Kidney (tissue), 14 donors: Measurements from ENCODE around the gene TBL3. TPM values are rescaled to one million over a fixed set of nuclear protein-coding genes. Genes with fewer than 3 reads are reported as not detected.

Source experiments
- DNase-seq, 5 donors: peaks; one replicate each; pipeline ENCODE4 v3.0.0-alpha.2; 2013 to 2020
- FAIRE-seq: peaks from 2 replicates; lab custom pipeline; 2012; peaks lifted over from hg19 to GRCh38; lab: Jason Lieb, UNC
- H3K27ac ChIP-seq, 2 donors: one replicate each; pipeline ENCODE4 v1.7.0; 2013; ENCODE audit warnings: low read depth in 2 of 2, low read length in 2 of 2, inconsistent platforms in 1 of 2
- H3K27me3 ChIP-seq: one replicate; pipeline ENCODE4 v1.7.1; 2013; ENCODE audit warnings: low read length, inconsistent platforms; ENCODE audit not compliant: control insufficient read depth, insufficient read depth
- H3K36me3 ChIP-seq, 3 donors: one replicate each; pipeline versions ENCODE4 v1.7.0 to v1.7.1; 2013; ENCODE audit warnings: low read length in 3 of 3, control low read depth in 1 of 3, inconsistent platforms in 1 of 3; ENCODE audit not compliant: insufficient read depth in 3 of 3, control insufficient read depth in 2 of 3
- H3K4me1 ChIP-seq, 3 donors: one replicate each; pipeline versions ENCODE4 v1.7.0 to v1.7.1; 2013; ENCODE audit warnings: low read length in 3 of 3, inconsistent platforms in 1 of 3, low read depth in 1 of 3; ENCODE audit not compliant: control insufficient read depth in 2 of 3, insufficient read depth in 2 of 3
- H3K4me3 ChIP-seq, 3 donors: one replicate each; pipeline versions ENCODE4 v1.7.0 to v1.8.1; 2013; ENCODE audit warnings: low read length in 3 of 3, control low read depth in 1 of 3, inconsistent platforms in 1 of 3
- H3K9ac ChIP-seq, 3 donors: one replicate each; pipeline versions ENCODE4 v1.7.0 to v1.7.1; 2013; ENCODE audit warnings: low read length in 3 of 3, control low read depth in 1 of 3, inconsistent platforms in 1 of 3
- H3K9me3 ChIP-seq, 3 donors: one replicate each; pipeline versions ENCODE4 v1.7.0 to v1.7.1; 2013; ENCODE audit warnings: low read length in 3 of 3, control low read depth in 1 of 3, inconsistent platforms in 1 of 3; ENCODE audit not compliant: control insufficient read depth in 2 of 3, insufficient read depth in 1 of 3
- intact Hi-C: fragments of 100-400 bp; cut with DNase I; formaldehyde crosslinking; loops from one replicate; pipeline ENCODE4 v1.11.1; 2022
- polyA plus RNA-seq: library from polyadenylated mRNA; stranded (reverse); fragments of 350-450 nt; fragmentation: Illumina TruSeq; extraction: RNeasy Lipid Tissue Mini Kit (QIAGEN cat#74804); gene quantifications from one replicate; pipeline ENCODE4 v1.2.3, GENCODE V29; 2014; ENCODE audit warnings: low read depth, low replicate concordance; ENCODE audit not compliant: insufficient read depth
- total RNA-seq: library from RNA; stranded (reverse); fragmentation: NEBNext Ultra II Directional; extraction: Animal tissue kit (Norgen Biotek cat#: 25700); gene quantifications from one replicate; pipeline ENCODE4 v1.2.1, GENCODE V29; 2021
- TF ChIP-seq, protein P1 (sequence below): IDR thresholded peaks from 3 replicates; pipeline ENCODE4 v1.5.1; 2012; ENCODE audit warnings: mild to moderate bottlenecking, moderate library complexity, borderline replicate concordance; ENCODE audit not compliant: insufficient read depth; ENCODE audit errors: extremely low read depth
- donor health status: control.
- donor health status: control.
- donor health status: control.
- donor health status: control.
- donor health status: control.
- donor health status: DM: yes; HTN: yes; CAD: no.
- donor health status: Normal renal cell carcinoma (clear cell type).

The TBL3 gene
- total and polyA plus RNA-seq, 2 donors from 2014 or later = 33.3 to 38.5 TPM

DNA sequence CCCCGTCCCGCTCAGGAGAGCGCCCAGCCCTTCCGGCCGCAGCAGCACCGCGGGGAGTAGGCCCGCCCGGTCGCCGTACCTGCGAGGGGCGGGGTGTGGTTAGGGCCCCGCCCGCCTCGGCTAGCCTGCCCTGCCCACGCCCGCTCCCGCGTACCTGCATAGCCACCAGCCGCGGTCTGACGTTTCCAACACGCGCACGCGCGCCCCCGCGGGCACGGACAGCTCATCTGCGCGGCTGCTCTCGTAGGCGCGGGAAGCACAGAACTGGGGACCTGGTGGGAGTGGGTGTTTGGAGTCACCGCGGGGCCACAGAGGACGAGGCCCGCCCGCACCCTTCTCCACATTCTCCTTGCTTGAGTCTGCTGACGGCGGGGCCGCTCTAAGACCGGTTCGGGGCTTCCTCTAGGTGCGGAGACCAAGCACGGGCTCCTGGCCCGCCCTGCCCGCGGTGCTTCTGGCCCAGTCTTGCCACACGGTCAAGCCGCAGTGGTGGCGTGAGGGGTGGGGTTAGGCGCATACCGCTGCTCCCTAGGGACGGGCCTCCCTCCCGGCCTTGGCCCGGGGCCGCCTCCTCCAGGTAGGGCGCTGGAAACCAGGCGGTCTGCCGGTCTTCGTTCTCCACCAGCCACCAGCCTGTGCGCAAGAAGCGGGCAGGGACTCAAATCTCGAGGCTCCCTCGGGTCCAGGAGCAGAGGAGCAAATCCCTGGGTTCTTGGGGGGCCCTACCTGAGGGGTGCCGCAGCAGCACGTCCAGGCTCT lies 7.6 kb downstream of the TBL3 start:
- intact Hi-C loops = no loop called here
- TF ChIP-seq, protein P1, sequence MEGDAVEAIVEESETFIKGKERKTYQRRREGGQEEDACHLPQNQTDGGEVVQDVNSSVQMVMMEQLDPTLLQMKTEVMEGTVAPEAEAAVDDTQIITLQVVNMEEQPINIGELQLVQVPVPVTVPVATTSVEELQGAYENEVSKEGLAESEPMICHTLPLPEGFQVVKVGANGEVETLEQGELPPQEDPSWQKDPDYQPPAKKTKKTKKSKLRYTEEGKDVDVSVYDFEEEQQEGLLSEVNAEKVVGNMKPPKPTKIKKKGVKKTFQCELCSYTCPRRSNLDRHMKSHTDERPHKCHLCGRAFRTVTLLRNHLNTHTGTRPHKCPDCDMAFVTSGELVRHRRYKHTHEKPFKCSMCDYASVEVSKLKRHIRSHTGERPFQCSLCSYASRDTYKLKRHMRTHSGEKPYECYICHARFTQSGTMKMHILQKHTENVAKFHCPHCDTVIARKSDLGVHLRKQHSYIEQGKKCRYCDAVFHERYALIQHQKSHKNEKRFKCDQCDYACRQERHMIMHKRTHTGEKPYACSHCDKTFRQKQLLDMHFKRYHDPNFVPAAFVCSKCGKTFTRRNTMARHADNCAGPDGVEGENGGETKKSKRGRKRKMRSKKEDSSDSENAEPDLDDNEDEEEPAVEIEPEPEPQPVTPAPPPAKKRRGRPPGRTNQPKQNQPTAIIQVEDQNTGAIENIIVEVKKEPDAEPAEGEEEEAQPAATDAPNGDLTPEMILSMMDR = no peak
- FAIRE-seq (no peak), DNase-seq (peak in 3 of 5 donors; percentile 25 to 86 (median 26))
- Histone ChIP-seq H3K4me1 (peaks cover 0 to 10% (median 0%) of the 10 kb centered on the region in 3 donors), H3K9me3 (no peaks in the 10 kb centered on the region), H3K4me3 (no peak overlapping the region), H3K27ac (no peak overlapping the region), H3K27me3 (peaks cover 34% of the 10 kb centered on the region), H3K36me3 (peaks cover 0 to 20% (median 13%) of the 10 kb centered on the region in 3 donors), H3K9ac (no peak overlapping the region)

DNA sequence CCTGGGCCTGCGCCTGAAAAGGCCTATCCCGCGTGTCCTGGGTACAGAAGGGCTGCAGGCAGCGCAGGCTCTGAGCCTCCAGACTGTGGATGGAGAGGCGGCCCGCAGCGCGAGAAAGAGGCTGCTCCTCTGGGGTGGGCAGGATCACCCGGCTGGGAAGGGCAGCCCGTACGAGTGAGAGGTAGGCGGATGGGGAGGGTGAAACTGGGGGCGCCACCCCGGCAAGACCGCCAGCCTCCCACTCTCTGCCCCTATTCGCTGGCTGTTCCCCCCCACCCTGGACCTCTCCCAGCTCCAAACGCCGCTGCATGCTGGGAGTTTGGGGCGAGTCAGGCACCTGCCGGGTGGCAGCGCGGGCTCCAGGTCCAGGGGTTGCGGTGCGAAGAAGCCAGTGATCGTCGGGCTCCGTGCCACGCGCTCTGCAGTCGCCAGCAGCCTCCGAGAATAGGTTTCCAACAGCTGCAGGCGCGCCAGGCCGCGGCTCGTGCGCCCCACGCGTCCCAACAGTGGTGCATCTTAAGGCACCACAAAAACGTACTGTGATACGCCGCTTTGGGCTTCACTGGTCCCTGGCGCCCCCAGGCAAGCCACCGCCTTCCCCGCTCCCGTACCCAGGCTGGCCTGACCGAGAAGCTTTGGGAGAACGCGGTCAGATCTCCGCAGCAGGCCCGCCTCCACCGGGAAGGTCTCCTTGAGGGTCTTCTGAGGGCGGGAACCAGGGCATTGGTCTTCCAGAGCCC lies 8.3 kb downstream of the TBL3 start:
- H3K9me3 ChIP-seq = no peaks in the 10 kb centered on the region
- no peak overlapping the region for H3K9ac ChIP-seq
- intact Hi-C loops = no loop called here
- FAIRE-seq (no peak), DNase-seq (peak in 1 of 5 donors; percentile 18)
- no peak overlapping the region for H3K27ac ChIP-seq
- TF ChIP-seq, protein P1 = no peak
- peaks cover 0 to 15% (median 5%) of the 10 kb centered on the region in 3 donors for H3K4me1 ChIP-seq
- H3K36me3 ChIP-seq = peaks cover 0 to 14% (median 10%) of the 10 kb centered on the region in 3 donors
- peaks cover 34% of the 10 kb centered on the region for H3K27me3 ChIP-seq
- H3K4me3 ChIP-seq = no peak overlapping the region

- FAIRE-seq (no peak), DNase-seq (no peak)
- no peak overlapping the region for H3K27ac ChIP-seq
- peaks cover 0 to 18% (median 8%) of the 10 kb centered on the region in 3 donors for H3K4me1 ChIP-seq
- intact Hi-C loops = no loop called here
- peaks cover 34% of the 10 kb centered on the region for H3K27me3 ChIP-seq
- TF ChIP-seq, protein P1 = no peak
- H3K9ac ChIP-seq = no peak overlapping the region
- H3K9me3 ChIP-seq = no peaks in the 10 kb centered on the region
- H3K4me3 ChIP-seq = no peak overlapping the region
- H3K36me3 ChIP-seq = peaks cover 0 to 13% (median 11%) of the 10 kb centered on the region in 3 donors
Measured at GRCh38 chr16:1980770-1981087, 8.9 kb downstream of the TBL3 start.
